Measurements from ENCODE around the gene RDX.

DNA sequence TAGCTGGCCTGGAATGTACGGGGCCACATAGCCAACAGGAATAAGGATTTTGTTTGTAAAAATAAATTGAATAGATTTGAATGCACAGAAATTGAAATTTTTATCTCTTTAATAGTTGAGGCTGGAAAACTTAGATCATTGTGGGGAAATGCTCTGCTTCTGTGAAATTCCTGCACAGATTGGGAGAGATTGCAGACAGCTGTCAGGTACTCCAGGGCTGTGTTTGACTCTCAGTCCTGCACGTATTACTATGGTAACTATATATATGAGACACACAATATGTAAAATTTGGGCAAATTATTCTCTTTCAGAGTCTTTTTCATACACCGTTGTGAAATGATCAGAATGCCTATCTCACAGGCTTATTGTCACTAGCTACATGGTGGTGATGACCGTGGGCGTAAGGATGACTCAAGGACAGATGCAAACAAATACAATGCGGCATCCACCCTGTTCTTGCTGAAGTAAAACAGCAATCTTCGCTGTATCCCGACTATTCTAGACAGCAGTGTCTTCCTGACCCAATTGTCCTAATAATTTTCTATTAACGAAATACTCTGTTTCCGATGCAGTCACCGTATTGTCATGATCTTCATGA, 123.8 kb downstream of the RDX start:
- TF ChIP-seq CTCF (IDR thresholded peaks at IDR 0.05), result no peak
- TF ChIP-seq ZFX (IDR thresholded peaks at IDR 0.05; ENCODE audit: borderline replicate concordance), result no peak
